ENCODE measurements around the gene CD96. TPM values are rescaled to one million over a fixed set of nuclear protein-coding genes. Genes with fewer than 3 reads are reported as not detected.

CD96 gene
- total RNA-seq, 1 experiment from 2014 or later = not detected

DNA sequence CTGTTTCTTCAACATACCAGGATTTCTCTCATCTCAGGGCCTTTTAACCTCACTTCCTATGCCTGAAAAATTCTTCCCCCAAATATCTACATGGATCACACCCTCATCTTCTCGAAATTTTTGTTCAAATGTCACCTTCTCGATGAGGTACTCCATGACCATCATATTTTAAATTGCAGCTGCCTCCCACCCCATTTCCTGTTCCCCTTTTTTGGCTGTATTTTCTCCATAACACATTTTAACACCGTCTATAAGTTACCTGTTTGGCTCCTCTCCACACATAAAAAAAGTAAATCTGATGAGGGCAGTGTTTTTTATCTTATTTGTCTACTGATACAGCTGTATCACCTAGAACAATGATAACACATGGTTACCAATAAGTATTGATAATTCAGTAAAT, 73.9 kb downstream of the CD96 start:
- Histone ChIP-seq H2BK120ac (ENCODE audit: low read depth, low read length, poor library complexity, severe bottlenecking) (no peak overlapping the region), H3K79me1 (ENCODE audit: insufficient read depth, low read depth, low read length, poor library complexity, severe bottlenecking) (no peaks in the 10 kb centered on the region), H3K4me2 (ENCODE audit: insufficient read depth, insufficient read length, low read length) (no peak overlapping the region), H3K23me2 (ENCODE audit: insufficient read length, low read depth, low read length, poor library complexity, severe bottlenecking) (no peaks in the 10 kb centered on the region), H2BK15ac (ENCODE audit: low read depth, low read length) (no peak overlapping the region), H4K91ac (ENCODE audit: insufficient read length, low read depth, low read length) (no peak overlapping the region), H3T11ph (ENCODE audit: low read length) (no peak overlapping the region), H4K8ac (replicated peaks; ENCODE audit: insufficient read length, low read depth, low read length) (no peak overlapping the region), H3K18ac (ENCODE audit: insufficient read length, low read depth, low read length) (no peak overlapping the region), H3K4me1 (ENCODE audit: insufficient read depth, low read length) (no peaks in the 10 kb centered on the region), H3K14ac (ENCODE audit: insufficient read depth, low read length) (no peak overlapping the region), H2AFZ (ENCODE audit: low read length) (no peak overlapping the region), H4K20me1 (ENCODE audit: control insufficient read depth, insufficient read depth, insufficient read length) (no peaks in the 10 kb centered on the region), H3K23ac (ENCODE audit: insufficient read length, low read depth, low read length) (no peak overlapping the region), H3K9me3 (ENCODE audit: control insufficient read depth, low read depth, low read length) (no peaks in the 10 kb centered on the region), H3K27ac (ENCODE audit: insufficient read length, low read depth, low read length) (no peak overlapping the region), H3K79me2 (ENCODE audit: insufficient read depth, low read length) (no peaks in the 10 kb centered on the region), H2BK12ac (ENCODE audit: insufficient read length, low read depth, low read length) (no peak overlapping the region), H3K56ac (ENCODE audit: insufficient read length, low read depth, low read length) (no peak overlapping the region), H2BK20ac (ENCODE audit: low read depth, low read length, poor library complexity, severe bottlenecking) (no peak overlapping the region), H3K9ac (ENCODE audit: extremely low read depth, insufficient read length, low read length) (no peak overlapping the region), H2AK5ac (ENCODE audit: insufficient read length, low read length) (no peak overlapping the region), H2BK5ac (ENCODE audit: insufficient read length, low read length) (no peak overlapping the region), H4K5ac (ENCODE audit: insufficient read length, low read depth, low read length) (no peak overlapping the region), H3K27me3 (ENCODE audit: insufficient read depth, low read length) (no peaks in the 10 kb centered on the region), H3K4ac (ENCODE audit: low read depth, low read length) (no peak overlapping the region)
- H3K4me3 Mint-ChIP-seq = no peak overlapping the region
- WGBS (ENCODE audit: extremely low coverage, insufficient read length, low lambda C conversion rate) = no CpG with 5 or more reads among the region's 3 CpGs
- H3K9me3 Mint-ChIP-seq = peaks cover 11 to 16% of the 10 kb centered on the region in 2 experiments
- H3K27me3 Mint-ChIP-seq (ENCODE audit: low read depth) = no peaks in the 10 kb centered on the region
- no peaks in the 10 kb centered on the region for H3K4me1 Mint-ChIP-seq
- DNase-seq = no peak
- no peak overlapping the region for H3K27ac Mint-ChIP-seq
- TF ChIP-seq, protein P1, sequence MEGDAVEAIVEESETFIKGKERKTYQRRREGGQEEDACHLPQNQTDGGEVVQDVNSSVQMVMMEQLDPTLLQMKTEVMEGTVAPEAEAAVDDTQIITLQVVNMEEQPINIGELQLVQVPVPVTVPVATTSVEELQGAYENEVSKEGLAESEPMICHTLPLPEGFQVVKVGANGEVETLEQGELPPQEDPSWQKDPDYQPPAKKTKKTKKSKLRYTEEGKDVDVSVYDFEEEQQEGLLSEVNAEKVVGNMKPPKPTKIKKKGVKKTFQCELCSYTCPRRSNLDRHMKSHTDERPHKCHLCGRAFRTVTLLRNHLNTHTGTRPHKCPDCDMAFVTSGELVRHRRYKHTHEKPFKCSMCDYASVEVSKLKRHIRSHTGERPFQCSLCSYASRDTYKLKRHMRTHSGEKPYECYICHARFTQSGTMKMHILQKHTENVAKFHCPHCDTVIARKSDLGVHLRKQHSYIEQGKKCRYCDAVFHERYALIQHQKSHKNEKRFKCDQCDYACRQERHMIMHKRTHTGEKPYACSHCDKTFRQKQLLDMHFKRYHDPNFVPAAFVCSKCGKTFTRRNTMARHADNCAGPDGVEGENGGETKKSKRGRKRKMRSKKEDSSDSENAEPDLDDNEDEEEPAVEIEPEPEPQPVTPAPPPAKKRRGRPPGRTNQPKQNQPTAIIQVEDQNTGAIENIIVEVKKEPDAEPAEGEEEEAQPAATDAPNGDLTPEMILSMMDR (conservative IDR thresholded peaks at IDR 0.05) = no peak
- H3K36me3 Mint-ChIP-seq (ENCODE audit: insufficient read depth in 1 of 3, low read depth in 3 of 3) = peaks cover 0 to 9% (median 3%) of the 10 kb centered on the region in 3 experiments; a peak in 5 of 7 replicates
